ENCODE measurements around the gene ANAPC13.

ANAPC13 gene

DNA sequence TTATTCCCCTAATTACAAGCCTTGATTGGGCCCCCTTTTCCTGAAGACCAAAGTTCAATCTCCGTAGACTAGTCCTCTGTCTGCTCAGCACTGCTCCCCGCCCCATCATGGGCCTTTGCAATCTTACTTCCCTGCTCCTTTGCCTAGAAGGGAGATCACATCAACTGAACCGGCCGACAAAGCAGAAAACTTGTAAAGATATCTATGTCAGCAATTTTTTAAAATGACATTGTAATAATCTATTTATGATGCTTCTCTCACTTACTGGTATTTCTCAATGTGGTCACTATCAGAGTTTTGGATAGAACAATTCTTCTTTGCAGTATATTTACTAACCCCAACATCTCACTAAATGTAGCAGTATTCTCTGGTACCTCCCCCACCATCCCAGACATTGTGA is 17.3 kb downstream of the ANAPC13 start:
- no peak for DNase-seq
- Histone ChIP-seq H3K9me3 (ENCODE audit: control insufficient read depth, low read length) (no peaks in the 10 kb centered on the region), H3K14ac (ENCODE audit: low read length in 2 of 2) (no peak overlapping the region), H3K23ac (ENCODE audit: low read length in 2 of 2) (no peak overlapping the region), H3K4ac (ENCODE audit: low read depth in 1 of 2, low read length in 2 of 2) (no peak overlapping the region), H2AFZ (ENCODE audit: low read depth, low read length) (no peak overlapping the region), H2BK15ac (ENCODE audit: low read depth, poor library complexity, severe bottlenecking) (no peak overlapping the region), H2BK5ac (ENCODE audit: low read depth, low read length, poor library complexity, severe bottlenecking) (no peak overlapping the region), H3K79me1 (replicated peaks; ENCODE audit: low read length, poor library complexity, severe bottlenecking) (no peaks in the 10 kb centered on the region), H2BK120ac (ENCODE audit: low read depth, low read length) (no peak overlapping the region), H4K8ac (ENCODE audit: low read length) (no peak overlapping the region), H3K9ac (ENCODE audit: low read length) (no peak overlapping the region), H2AK5ac (ENCODE audit: low read length, severe bottlenecking) (no peak overlapping the region), H3K27ac (ENCODE audit: low read length, poor library complexity, severe bottlenecking) (no peak overlapping the region), H3K4me3 (ENCODE audit: insufficient read depth in 1 of 2, low read depth in 1 of 2, low read length in 2 of 2) (no peak overlapping the region), H2BK12ac (ENCODE audit: low read length in 2 of 2) (no peak overlapping the region), H3K4me1 (ENCODE audit: control insufficient read depth, insufficient read depth, low read depth, low read length) (peaks cover 14% of the 10 kb centered on the region), H3K36me3 (ENCODE audit: control insufficient read depth in 1 of 2, insufficient read depth in 2 of 2, low read depth in 1 of 2, low read length in 2 of 2) (no peaks in the 10 kb centered on the region), H3K4me2 (ENCODE audit: low read length, poor library complexity, severe bottlenecking) (no peak overlapping the region), H3K27me3 (ENCODE audit: control insufficient read depth in 1 of 2, insufficient read depth in 1 of 2, low read length in 2 of 2) (no peaks in the 10 kb centered on the region), H3K18ac (ENCODE audit: low read depth in 1 of 2, low read length in 2 of 2) (no peak overlapping the region), H4K91ac (ENCODE audit: low read length) (no peak overlapping the region)
- WGBS, result 88% methylated on average over 2 of the region's 4 CpGs

DNA sequence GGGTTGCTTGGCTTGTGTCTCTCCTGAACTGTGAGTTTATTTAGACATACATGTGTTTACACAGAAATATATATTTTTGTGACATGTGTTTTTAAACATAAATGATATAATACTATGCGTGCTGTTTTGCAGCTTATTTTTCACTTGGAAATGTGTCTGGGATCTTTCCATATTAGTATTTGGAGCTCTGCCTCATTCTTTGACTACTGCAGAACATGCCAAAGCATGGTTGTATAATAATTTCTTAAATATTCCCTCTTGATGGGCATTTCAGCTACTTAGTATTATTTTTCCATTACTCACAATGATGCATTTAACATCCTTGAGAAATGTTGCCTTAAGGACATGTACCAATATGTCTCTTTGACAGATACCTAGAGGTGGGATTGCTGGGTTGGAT is 19.5 kb downstream of the ANAPC13 start:
- Histone ChIP-seq H2BK120ac (ENCODE audit: low read depth, low read length) (no peak overlapping the region), H3K9me3 (ENCODE audit: control insufficient read depth, low read length) (no peaks in the 10 kb centered on the region), H3K79me1 (replicated peaks; ENCODE audit: low read length, poor library complexity, severe bottlenecking) (no peaks in the 10 kb centered on the region), H3K4me3 (ENCODE audit: insufficient read depth in 1 of 2, low read depth in 1 of 2, low read length in 2 of 2) (no peak overlapping the region), H3K18ac (ENCODE audit: low read depth in 1 of 2, low read length in 2 of 2) (no peak overlapping the region), H3K36me3 (ENCODE audit: control insufficient read depth in 1 of 2, insufficient read depth in 2 of 2, low read depth in 1 of 2, low read length in 2 of 2) (no peaks in the 10 kb centered on the region), H4K91ac (ENCODE audit: low read length) (no peak overlapping the region), H3K9ac (ENCODE audit: low read length) (no peak overlapping the region), H2BK15ac (ENCODE audit: low read depth, poor library complexity, severe bottlenecking) (no peak overlapping the region), H2AFZ (ENCODE audit: low read depth, low read length) (no peak overlapping the region), H4K8ac (ENCODE audit: low read length) (no peak overlapping the region), H2AK5ac (ENCODE audit: low read length, severe bottlenecking) (no peak overlapping the region), H3K27ac (ENCODE audit: low read length, poor library complexity, severe bottlenecking) (no peak overlapping the region), H2BK12ac (ENCODE audit: low read length in 2 of 2) (no peak overlapping the region), H3K4me1 (ENCODE audit: control insufficient read depth, insufficient read depth, low read depth, low read length) (peaks cover 15% of the 10 kb centered on the region), H3K4me2 (ENCODE audit: low read length, poor library complexity, severe bottlenecking) (no peak overlapping the region), H3K14ac (ENCODE audit: low read length in 2 of 2) (no peak overlapping the region), H3K27me3 (ENCODE audit: control insufficient read depth in 1 of 2, insufficient read depth in 1 of 2, low read length in 2 of 2) (no peaks in the 10 kb centered on the region), H3K23ac (ENCODE audit: low read length in 2 of 2) (no peak overlapping the region), H2BK5ac (ENCODE audit: low read depth, low read length, poor library complexity, severe bottlenecking) (no peak overlapping the region), H3K4ac (ENCODE audit: low read depth in 1 of 2, low read length in 2 of 2) (no peak overlapping the region)
- WGBS, result no CpG with 5 or more reads among the region's 1 CpG
- DNase-seq, result no peak

- Histone ChIP-seq H4K91ac (ENCODE audit: low read length) (peak overlapping the region; percentile 9), H3K4me3 (ENCODE audit: insufficient read depth in 1 of 2, low read depth in 1 of 2, low read length in 2 of 2) (peak overlapping the region in 1 of 2 experiments; percentile 59), H3K23ac (ENCODE audit: low read length in 2 of 2) (no peak overlapping the region), H3K9ac (ENCODE audit: low read length) (peak overlapping the region; percentile 91), H2AK5ac (ENCODE audit: low read length, severe bottlenecking) (peak overlapping the region; percentile 15), H3K79me1 (replicated peaks; ENCODE audit: low read length, poor library complexity, severe bottlenecking) (no peaks in the 10 kb centered on the region), H3K4me1 (ENCODE audit: control insufficient read depth, insufficient read depth, low read depth, low read length) (peaks cover 15% of the 10 kb centered on the region), H2BK15ac (ENCODE audit: low read depth, poor library complexity, severe bottlenecking) (no peak overlapping the region), H3K14ac (ENCODE audit: low read length in 2 of 2) (peak overlapping the region in 1 of 2 experiments; percentile 61), H3K18ac (ENCODE audit: low read depth in 1 of 2, low read length in 2 of 2) (peak overlapping the region in 1 of 2 experiments; percentile 2), H2BK5ac (ENCODE audit: low read depth, low read length, poor library complexity, severe bottlenecking) (no peak overlapping the region), H3K27me3 (ENCODE audit: control insufficient read depth in 1 of 2, insufficient read depth in 1 of 2, low read length in 2 of 2) (no peaks in the 10 kb centered on the region), H3K27ac (ENCODE audit: low read length, poor library complexity, severe bottlenecking) (no peak overlapping the region), H2AFZ (ENCODE audit: low read depth, low read length) (no peak overlapping the region), H2BK120ac (ENCODE audit: low read depth, low read length) (no peak overlapping the region), H2BK12ac (ENCODE audit: low read length in 2 of 2) (peak overlapping the region in 1 of 2 experiments; percentile 8), H3K9me3 (ENCODE audit: control insufficient read depth, low read length) (no peaks in the 10 kb centered on the region), H3K4ac (ENCODE audit: low read depth in 1 of 2, low read length in 2 of 2) (no peak overlapping the region), H4K8ac (ENCODE audit: low read length) (peak overlapping the region; percentile 27), H3K4me2 (ENCODE audit: low read length, poor library complexity, severe bottlenecking) (no peak overlapping the region), H3K36me3 (ENCODE audit: control insufficient read depth in 1 of 2, insufficient read depth in 2 of 2, low read depth in 1 of 2, low read length in 2 of 2) (no peaks in the 10 kb centered on the region)
- 89% methylated on average over 8 of the region's 8 CpGs for WGBS
- DNase-seq, result no peak
Observed at GRCh38 chr3:134464689-134465365, 21.0 kb downstream of the ANAPC13 start.

DNA sequence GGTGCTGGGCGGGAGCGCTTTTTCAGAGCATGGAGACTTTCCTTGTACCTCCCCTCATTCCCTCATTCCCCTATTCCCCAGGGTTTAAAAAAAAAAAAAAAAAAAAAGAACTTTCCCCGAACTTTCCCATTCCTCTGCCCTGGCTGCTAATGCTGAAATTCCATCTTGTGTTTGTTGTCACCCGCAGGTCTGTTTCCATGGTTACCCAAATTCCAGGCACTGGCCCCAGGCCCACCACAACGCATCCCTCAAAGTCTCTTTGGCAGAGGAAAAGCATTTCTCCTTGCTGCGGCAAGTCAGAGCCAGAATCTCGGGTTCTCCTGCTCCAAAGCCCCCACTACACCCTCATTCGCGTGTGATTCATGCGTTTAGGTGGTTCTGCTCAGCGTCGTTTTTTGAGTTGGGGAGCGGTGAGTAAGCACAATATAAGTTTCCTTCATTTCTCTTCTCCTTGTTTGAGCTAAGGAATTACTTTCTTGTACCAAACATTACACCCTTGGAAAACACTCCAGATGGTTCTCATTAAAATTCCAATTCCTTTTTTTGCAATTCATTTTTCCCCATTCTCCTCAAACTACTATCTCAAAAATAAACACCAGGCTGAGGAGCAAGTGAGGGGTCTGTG is 21.6 kb downstream of the ANAPC13 start:
- no peak overlapping the region for H2BK12ac ChIP-seq (ENCODE audit: low read length in 2 of 2)
- no peak overlapping the region for H4K8ac ChIP-seq (ENCODE audit: low read length)
- peak overlapping the region in 1 of 2 experiments; percentile 38 for H3K18ac ChIP-seq (ENCODE audit: low read depth in 1 of 2, low read length in 2 of 2)
- H3K79me1 ChIP-seq (replicated peaks; ENCODE audit: low read length, poor library complexity, severe bottlenecking), result no peaks in the 10 kb centered on the region
- no peak overlapping the region for H3K27ac ChIP-seq (ENCODE audit: low read length, poor library complexity, severe bottlenecking)
- H3K4ac ChIP-seq (ENCODE audit: low read depth in 1 of 2, low read length in 2 of 2), result no peak overlapping the region
- H3K36me3 ChIP-seq (ENCODE audit: control insufficient read depth in 1 of 2, insufficient read depth in 2 of 2, low read depth in 1 of 2, low read length in 2 of 2), result no peaks in the 10 kb centered on the region
- 18% methylated on average over 12 of the region's 13 CpGs for WGBS
- H2BK5ac ChIP-seq (ENCODE audit: low read depth, low read length, poor library complexity, severe bottlenecking), result no peak overlapping the region
- no peak overlapping the region for H3K4me2 ChIP-seq (ENCODE audit: low read length, poor library complexity, severe bottlenecking)
- no peak overlapping the region for H2BK120ac ChIP-seq (ENCODE audit: low read depth, low read length)
- peak overlapping the region; percentile 91 for H3K9ac ChIP-seq (ENCODE audit: low read length)
- no peak overlapping the region for H3K14ac ChIP-seq (ENCODE audit: low read length in 2 of 2)
- no peak overlapping the region for H2AFZ ChIP-seq (ENCODE audit: low read depth, low read length)
- H3K4me1 ChIP-seq (ENCODE audit: control insufficient read depth, insufficient read depth, low read depth, low read length), result peaks cover 15% of the 10 kb centered on the region
- no peak overlapping the region for H2BK15ac ChIP-seq (ENCODE audit: low read depth, poor library complexity, severe bottlenecking)
- H3K27me3 ChIP-seq (ENCODE audit: control insufficient read depth in 1 of 2, insufficient read depth in 1 of 2, low read length in 2 of 2), result no peaks in the 10 kb centered on the region
- H3K23ac ChIP-seq (ENCODE audit: low read length in 2 of 2), result no peak overlapping the region
- peak; percentile 89 for DNase-seq
- no peak overlapping the region for H2AK5ac ChIP-seq (ENCODE audit: low read length, severe bottlenecking)
- no peak overlapping the region for H4K91ac ChIP-seq (ENCODE audit: low read length)
- H3K4me3 ChIP-seq (ENCODE audit: insufficient read depth in 1 of 2, low read depth in 1 of 2, low read length in 2 of 2), result peak overlapping the region in 1 of 2 experiments; percentile 59
- no peaks in the 10 kb centered on the region for H3K9me3 ChIP-seq (ENCODE audit: control insufficient read depth, low read length)
